B cell (primary cell): ENCODE results near the gene TRIM65. TPM values are rescaled to one million over a fixed set of nuclear protein-coding genes. Genes with fewer than 3 reads are reported as not detected.

Experiments
- ATAC-seq: fragments of 200-7000 bp; cut with Tn5 transposase; one replicate; pipeline ENCODE4 v1.10.0; 2021; ENCODE audit warnings: low read depth, mild to moderate bottlenecking, moderate number of reproducible peaks, moderate library complexity
- CTCF ChIA-PET: fragments of 350-600 bp; sonication (Branson Sonifier 250); formaldehyde crosslinking; loops from one replicate; lab custom pipeline; 2021; ENCODE audit warnings: antibody characterized with exemption, inconsistent platforms; lab: Charles Lee
- POLR2A ChIA-PET: fragments of 350-600 bp; sonication (Branson Sonifier 250); formaldehyde crosslinking; loops from one replicate; lab custom pipeline; 2021; ENCODE audit warnings: antibody characterized with exemption; lab: Charles Lee
- DNase-seq: peaks from one replicate; pipeline ENCODE4 v3.0.0; 2013
- H2AFZ ChIP-seq: 2 replicates; pipeline ENCODE4 v1.6.1; 2012; ENCODE audit warnings: mild to moderate bottlenecking, low read depth, low read length; ENCODE audit not compliant: insufficient read depth, poor library complexity, severe bottlenecking
- H3K27ac ChIP-seq, 2 donors: 1 replicate in 1 of 2; 2 replicates in 1 of 2; pipeline ENCODE4 v1.5.1; 2012 to 2013; ENCODE audit warnings: low read length in 2 of 2, mild to moderate bottlenecking in 2 of 2, moderate library complexity in 1 of 2
- H3K27me3 ChIP-seq, 4 experiments: fragments of 200-600 bp in 1 of 4; sonication (generic) in 1 of 4; replicated peaks in 1 of 4; 1 replicate in 2 of 4; 2 replicates in 2 of 4; pipeline versions ENCODE4 v1.6.1 to v1.7.0; 2013 to 2016; ENCODE audit warnings: low read length in 3 of 4, mild to moderate bottlenecking in 2 of 4, mixed read lengths in 1 of 4, moderate library complexity in 1 of 4; ENCODE audit not compliant: insufficient read depth in 4 of 4, control insufficient read depth in 3 of 4; ENCODE audit errors: control extremely low read depth in 1 of 4
- H3K36me3 ChIP-seq, 2 experiments: replicated peaks in 1 of 2; 1 replicate in 1 of 2; 2 replicates in 1 of 2; pipeline versions ENCODE4 v1.6.1 to v1.7.1; 2013; ENCODE audit warnings: low read length in 1 of 2; ENCODE audit not compliant: insufficient read depth in 2 of 2, control insufficient read depth in 1 of 2; ENCODE audit errors: control extremely low read depth in 1 of 2, extremely low read depth in 1 of 2
- H3K4me1 ChIP-seq, 2 donors: fragments of 200-600 bp in 1 of 2; sonication (generic) in 1 of 2; 1 replicate in 1 of 2; 2 replicates in 1 of 2; pipeline versions ENCODE4 v1.5.1 to v1.6.1; 2013 to 2017; ENCODE audit warnings: low read length in 2 of 2; ENCODE audit not compliant: control insufficient read depth in 2 of 2, insufficient read depth in 2 of 2
- H3K4me2 ChIP-seq: replicated peaks from 2 replicates; pipeline ENCODE3; 2012; ENCODE audit warnings: mild to moderate bottlenecking, low read depth, low read length; ENCODE audit not compliant: poor library complexity, severe bottlenecking
- H3K4me3 ChIP-seq, 5 experiments: fragments of 200-600 bp in 1 of 5; sonication (generic) in 1 of 5; 1 replicate in 3 of 5; 2 replicates in 2 of 5; pipeline versions ENCODE4 v1.5.1 to v1.7.0; 2011 to 2016; ENCODE audit warnings: low read length in 4 of 5, mild to moderate bottlenecking in 4 of 5, low read depth in 2 of 5, control low read depth in 1 of 5, moderate library complexity in 1 of 5; ENCODE audit not compliant: insufficient read depth in 1 of 5; ENCODE audit errors: control extremely low read depth in 1 of 5, extremely low read depth in 1 of 5
- H3K79me2 ChIP-seq: fragments of 200-600 bp; sonication (generic); one replicate; pipeline ENCODE4 v1.6.0; 2016; ENCODE audit warnings: low read length; ENCODE audit not compliant: control insufficient read depth, insufficient read depth
- H3K9ac ChIP-seq: fragments of 200-600 bp; sonication (generic); 2 replicates; pipeline ENCODE4 v1.6.1; 2017; ENCODE audit warnings: mild to moderate bottlenecking, low read length, moderate library complexity
- H3K9me3 ChIP-seq, 3 donors: one replicate each; pipeline versions ENCODE4 v1.6.1 to v1.7.1; 2013; ENCODE audit warnings: low read length in 2 of 3; ENCODE audit not compliant: control insufficient read depth in 2 of 3, insufficient read depth in 1 of 3; ENCODE audit errors: control extremely low read depth in 1 of 3
- H4K20me1 ChIP-seq: 2 replicates; pipeline ENCODE4 v1.6.0; 2012; ENCODE audit warnings: mild to moderate bottlenecking, low read length; ENCODE audit not compliant: insufficient read depth, control insufficient read depth, poor library complexity, severe bottlenecking
- H3K27ac Mint-ChIP-seq: one replicate; pipeline ENCODE4 v1.8.0; 2021; ENCODE audit warnings: mixed read lengths
- H3K27me3 Mint-ChIP-seq: one replicate; pipeline ENCODE4 v1.8.0; 2021; ENCODE audit warnings: mixed read lengths
- H3K4me1 Mint-ChIP-seq: one replicate; pipeline ENCODE4 v1.8.0; 2021; ENCODE audit warnings: mixed read lengths
- H3K4me3 Mint-ChIP-seq: one replicate; pipeline ENCODE4 v1.8.0; 2021; ENCODE audit warnings: mixed read lengths
- H3K9me3 Mint-ChIP-seq: one replicate; pipeline ENCODE4 v1.8.0; 2022; ENCODE audit warnings: mixed read lengths; ENCODE audit not compliant: insufficient read depth
- EZH2 ChIP-seq: IDR thresholded peaks from 2 replicates; pipeline ENCODE4 v1.6.1; 2012; ENCODE audit warnings: borderline replicate concordance, low read depth, mild to moderate bottlenecking, moderate library complexity, low read length; ENCODE audit not compliant: insufficient read depth, poor library complexity, severe bottlenecking
- WGBS: methylation state at CpG from one replicate; pipeline ENCODE4 v1.1.5; 2013; ENCODE audit warnings: missing lambda C conversion rate; ENCODE audit not compliant: insufficient coverage; 5-methylcytosine and 5-hydroxymethylcytosine counted together
- intact Hi-C: fragments of 100-400 bp; cut with micrococcal nuclease; formaldehyde crosslinking; loops from one replicate; pipeline ENCODE4 v1.10.0; 2022
- polyA plus RNA-seq: library from polyadenylated mRNA; depleted of rRNA; stranded (reverse); fragments of >200 nt; gene quantifications from 2 replicates; pipeline ENCODE4 v1.2.3, GENCODE V29; 2012
- total RNA-seq, 2 donors: library from RNA; stranded (reverse); fragments of 120-200 nt in 1 of 2; gene quantifications; 1 replicate in 1 of 2; 2 replicates in 1 of 2; pipeline versions ENCODE4 v1.2.3 to v1.2.4, GENCODE V29; 2013 to 2022
- TF ChIP-seq, protein P1 (sequence below): fragments of 200-600 bp; IDR thresholded peaks from one replicate; pipeline ENCODE4 v1.8.0; 2022; ENCODE audit warnings: antibody characterized with exemption, mild to moderate bottlenecking

Gene TRIM65
- total and polyA plus RNA-seq, 2 donors (not counting 1 experiment from before 2014, with no cell fraction given): 16.8 to 40.7 TPM

DNA sequence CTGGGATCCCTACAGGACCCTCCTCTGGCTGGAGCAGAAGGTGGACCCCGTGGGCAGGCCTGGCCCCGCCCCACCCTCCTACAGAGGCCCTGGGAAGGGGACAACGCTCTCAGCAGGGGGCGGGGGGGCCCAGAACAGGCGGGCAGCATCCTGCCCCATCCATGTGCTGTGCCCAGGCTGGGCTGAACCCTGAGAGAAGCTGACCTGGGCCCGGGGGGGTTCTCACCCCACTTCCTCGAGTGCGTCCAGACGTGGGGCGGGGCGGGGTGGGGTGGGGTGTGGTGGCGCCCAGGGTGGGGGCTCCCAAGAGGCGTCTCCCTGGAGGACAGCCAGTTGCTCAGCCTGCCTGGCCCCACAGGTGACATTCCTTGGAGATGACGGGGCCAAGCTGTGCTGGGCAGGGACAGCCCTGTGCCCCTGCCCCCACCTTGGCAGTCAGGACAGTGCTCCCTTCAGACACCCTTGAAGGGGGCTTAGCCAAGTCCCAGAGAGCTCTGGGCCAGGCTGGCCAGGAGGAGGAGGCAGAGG is 52.2 kb downstream of the TRIM65 start:
- Histone ChIP-seq H2AFZ (peak overlapping the region; percentile 95), H3K9ac (peak overlapping the region; percentile 91), H3K79me2 (peaks cover 42% of the 10 kb centered on the region), H3K9me3 (no peaks in the 10 kb centered on the region), H3K36me3 (peaks cover 2 to 56% of the 10 kb centered on the region in 2 experiments), H3K4me3 (peak overlapping the region in 4 of 5 experiments; percentile 72 to 86 (median 78)), H3K4me1 (peaks cover 17 to 43% of the 10 kb centered on the region in 2 donors), H3K27me3 (no peaks in the 10 kb centered on the region), H4K20me1 (peaks cover 18% of the 10 kb centered on the region), H3K4me2 (peak overlapping the region; percentile 99), H3K27ac (peak overlapping the region; percentile 92 to 93)
- CTCF ChIA-PET: interaction anchor here (1.1 to 7.2 kb wide), 15 partner anchors 10 to 97 kb away, joined by 3 to 53 read pairs (median 6); partner anchors contain the start of genes TRIM47, TRIM65 and WBP2
- TF ChIP-seq, protein P1, sequence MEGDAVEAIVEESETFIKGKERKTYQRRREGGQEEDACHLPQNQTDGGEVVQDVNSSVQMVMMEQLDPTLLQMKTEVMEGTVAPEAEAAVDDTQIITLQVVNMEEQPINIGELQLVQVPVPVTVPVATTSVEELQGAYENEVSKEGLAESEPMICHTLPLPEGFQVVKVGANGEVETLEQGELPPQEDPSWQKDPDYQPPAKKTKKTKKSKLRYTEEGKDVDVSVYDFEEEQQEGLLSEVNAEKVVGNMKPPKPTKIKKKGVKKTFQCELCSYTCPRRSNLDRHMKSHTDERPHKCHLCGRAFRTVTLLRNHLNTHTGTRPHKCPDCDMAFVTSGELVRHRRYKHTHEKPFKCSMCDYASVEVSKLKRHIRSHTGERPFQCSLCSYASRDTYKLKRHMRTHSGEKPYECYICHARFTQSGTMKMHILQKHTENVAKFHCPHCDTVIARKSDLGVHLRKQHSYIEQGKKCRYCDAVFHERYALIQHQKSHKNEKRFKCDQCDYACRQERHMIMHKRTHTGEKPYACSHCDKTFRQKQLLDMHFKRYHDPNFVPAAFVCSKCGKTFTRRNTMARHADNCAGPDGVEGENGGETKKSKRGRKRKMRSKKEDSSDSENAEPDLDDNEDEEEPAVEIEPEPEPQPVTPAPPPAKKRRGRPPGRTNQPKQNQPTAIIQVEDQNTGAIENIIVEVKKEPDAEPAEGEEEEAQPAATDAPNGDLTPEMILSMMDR: no peak
- no peak for TF ChIP-seq EZH2
- DNase-seq (no peak), ATAC-seq (peak; percentile 3)
- POLR2A ChIA-PET: interaction anchor here (0.5 to 4.5 kb wide), 10 partner anchors 11 to 644 kb away, joined by 3 to 82 read pairs (median 8); partner anchors contain the start of genes MRPL38, TRIM65, UNK and WBP2
- Mint-ChIP-seq H3K27me3 (no peaks in the 10 kb centered on the region), H3K27ac (peak overlapping the region; percentile 97), H3K4me3 (peak overlapping the region; percentile 94), H3K4me1 (peaks cover 26% of the 10 kb centered on the region), H3K9me3 (no peaks in the 10 kb centered on the region)
- 8% methylated on average over 6 of the region's 14 CpGs for WGBS
- intact Hi-C loops: loop anchor here (1.0 to 10.0 kb wide), 5 partner anchors 11 to 160 kb away; partner anchors contain the start of genes CDK3, TRIM47, TRIM65 and UNK
